Esophagus muscularis mucosa (tissue), 4 donors: Measurements from ENCODE around the gene GAS2. TPM values are rescaled to one million over a fixed set of nuclear protein-coding genes. Genes with fewer than 3 reads are reported as not detected.

Experiments used
- DNase-seq: peaks from one replicate; pipeline ENCODE4 v3.0.0-alpha.2; 2017; ENCODE audit errors: extremely low spot score
- H3K27ac ChIP-seq, 4 donors: fragments of 200-600 bp; sonication (generic); replicated peaks in 1 of 4; 1 replicate in 3 of 4; 2 replicates in 1 of 4; pipeline ENCODE4 v1.5.1; 2016 to 2019; ENCODE audit warnings: mild to moderate bottlenecking in 1 of 4
- H3K27me3 ChIP-seq, 4 donors: fragments of 200-600 bp; sonication (generic); one replicate each; pipeline versions ENCODE4 v1.5.1 to v1.6.0; 2016 to 2019
- H3K36me3 ChIP-seq, 4 donors: fragments of 200-600 bp; sonication (generic); one replicate each; pipeline ENCODE4 v1.5.1; 2016 to 2019
- H3K4me1 ChIP-seq, 4 donors: fragments of 200-600 bp; sonication (generic); one replicate each; pipeline ENCODE4 v1.5.1; 2016 to 2019
- H3K4me3 ChIP-seq, 4 donors: fragments of 200-600 bp; sonication (generic); 1 replicate in 2 of 4; 2 replicates in 2 of 4; pipeline ENCODE4 v1.5.1; 2016 to 2019; ENCODE audit warnings: mild to moderate bottlenecking in 4 of 4, moderate library complexity in 1 of 4
- H3K9me3 ChIP-seq, 4 donors: fragments of 200-600 bp; sonication (generic); 1 replicate in 3 of 4; 2 replicates in 1 of 4; pipeline ENCODE4 v1.5.1; 2016 to 2019
- CTCF ChIP-seq, 3 experiments: fragments of 200-600 bp in 2 of 3; fragments of 450-650 bp in 1 of 3; sonication (generic) in 2 of 3; IDR thresholded peaks; one replicate each; pipeline ENCODE4 v1.5.1; 2017 to 2019; ENCODE audit warnings: antibody characterized with exemption in 3 of 3, mild to moderate bottlenecking in 2 of 3, moderate library complexity in 1 of 3
- EP300 ChIP-seq: sonication (generic); formaldehyde crosslinking; IDR thresholded peaks from one replicate; pipeline ENCODE4 v1.6.1; 2017; ENCODE audit warnings: antibody characterized with exemption
- POLR2A ChIP-seq: fragments of 450-650 bp; IDR thresholded peaks from one replicate; pipeline ENCODE4 v1.6.1; 2017; ENCODE audit warnings: antibody characterized with exemption, moderate library complexity, mild to moderate bottlenecking, low read depth
- POLR2AphosphoS5 ChIP-seq, 2 donors: sonication (generic); formaldehyde crosslinking; IDR thresholded peaks; one replicate each; pipeline ENCODE4 v1.6.1; 2017; ENCODE audit warnings: antibody characterized with exemption in 2 of 2
- WGBS: methylation state at CpG from one replicate; pipeline ENCODE4 v1.1.5; 2018; 5-methylcytosine and 5-hydroxymethylcytosine counted together
- intact Hi-C: fragments of 100-400 bp; cut with DNase I; formaldehyde crosslinking; loops from one replicate; pipeline ENCODE4 v1.15.1; 2023
- total RNA-seq, 4 donors: library from RNA; depleted of rRNA; stranded (reverse); fragments of >200 nt; gene quantifications; one replicate each; pipeline versions ENCODE4 v1.1.0 to v1.2.1, GENCODE V29; 2016

GAS2 gene
- total RNA-seq, 4 donors from 2014 or later, result 0.65 to 4.2 (median 1.4) TPM

GRCh38 chr11:22830082-22830414 is 163.6 kb downstream of the GAS2 start:
- WGBS, result 14% methylated on average over 4 of the region's 4 CpGs
- DNase-seq, result no peak
- no peaks in the 10 kb centered on the region for H3K27me3 ChIP-seq
- peaks cover 0 to 14% (median 5%) of the 10 kb centered on the region in 4 donors for H3K36me3 ChIP-seq
- H3K27ac ChIP-seq, result peak overlapping the region; percentile 40 to 89 (median 86)
- peak overlapping the region; percentile 74 to 94 (median 90) for H3K4me3 ChIP-seq
- no peaks in the 10 kb centered on the region for H3K9me3 ChIP-seq
- intact Hi-C loops, result no loop called here
- peaks cover 4 to 16% (median 12%) of the 10 kb centered on the region in 4 donors for H3K4me1 ChIP-seq
- TF ChIP-seq POLR2A (no peak), CTCF (IDR thresholded peaks at IDR 0.05) (no peak), POLR2AphosphoS5 (IDR thresholded peaks at IDR 0.05) (no peak), EP300 (no peak)

GRCh38 chr11:22832315-22833015 is 166.1 kb downstream of the GAS2 start:
- no peak overlapping the region for H3K27ac ChIP-seq
- intact Hi-C loops, result no loop called here
- no peak overlapping the region for H3K4me3 ChIP-seq
- 75% methylated on average over 3 of the region's 3 CpGs for WGBS
- peaks cover 4 to 16% (median 12%) of the 10 kb centered on the region in 4 donors for H3K4me1 ChIP-seq
- TF ChIP-seq EP300, result no peak
- TF ChIP-seq CTCF (IDR thresholded peaks at IDR 0.05), result no peak
- TF ChIP-seq POLR2AphosphoS5 (IDR thresholded peaks at IDR 0.05), result no peak
- no peak for TF ChIP-seq POLR2A
- no peaks in the 10 kb centered on the region for H3K27me3 ChIP-seq
- no peaks in the 10 kb centered on the region for H3K36me3 ChIP-seq
- no peak for DNase-seq
- H3K9me3 ChIP-seq, result no peaks in the 10 kb centered on the region

GRCh38 chr11:22846726-22847125 is 180.3 kb downstream of the GAS2 start:
- H3K27me3 ChIP-seq, result no peaks in the 10 kb centered on the region
- intact Hi-C loops, result no loop called here
- 98% methylated on average over 1 of the region's 1 CpG for WGBS

GRCh38 chr11:22851477-22851876 is 185.1 kb downstream of the GAS2 start:
- Histone ChIP-seq H3K9me3 (peaks cover 0 to 4% (median 0%) of the 10 kb centered on the region in 4 donors), H3K4me3 (no peak overlapping the region), H3K27ac (no peak overlapping the region), H3K4me1 (no peaks in the 10 kb centered on the region), H3K36me3 (no peaks in the 10 kb centered on the region), H3K27me3 (no peaks in the 10 kb centered on the region)
- no peak for DNase-seq
- no peak for TF ChIP-seq CTCF (IDR thresholded peaks at IDR 0.05)
- no peak for TF ChIP-seq EP300
- no peak for TF ChIP-seq POLR2A
- TF ChIP-seq POLR2AphosphoS5 (IDR thresholded peaks at IDR 0.05), result no peak
- intact Hi-C loops, result no loop called here

More at GRCh38 chr11:22846726-22847125, 180.3 kb downstream of the GAS2 start:
- no peaks in the 10 kb centered on the region for H3K9me3 ChIP-seq
- DNase-seq, result no peak
- H3K4me3 ChIP-seq, result no peak overlapping the region
- H3K36me3 ChIP-seq, result no peaks in the 10 kb centered on the region
- no peaks in the 10 kb centered on the region for H3K4me1 ChIP-seq
- TF ChIP-seq POLR2AphosphoS5 (IDR thresholded peaks at IDR 0.05) (no peak), POLR2A (no peak), CTCF (IDR thresholded peaks at IDR 0.05) (no peak), EP300 (no peak)
- no peak overlapping the region for H3K27ac ChIP-seq

- H3K4me1 ChIP-seq, result no peaks in the 10 kb centered on the region
- H3K36me3 ChIP-seq, result no peaks in the 10 kb centered on the region
- no peaks in the 10 kb centered on the region for H3K9me3 ChIP-seq
- H3K4me3 ChIP-seq, result no peak overlapping the region
- no peak for DNase-seq
- H3K27ac ChIP-seq, result no peak overlapping the region
- no peaks in the 10 kb centered on the region for H3K27me3 ChIP-seq
- intact Hi-C loops, result no loop called here
- no peak for TF ChIP-seq POLR2A
- TF ChIP-seq POLR2AphosphoS5 (IDR thresholded peaks at IDR 0.05), result no peak
- no peak for TF ChIP-seq EP300
- TF ChIP-seq CTCF (IDR thresholded peaks at IDR 0.05), result no peak
- WGBS, result 90% methylated on average over 6 of the region's 6 CpGs
These were observed 193.3 kb downstream of the GAS2 start for GRCh38 chr11:22859756-22860155.
